NCI-H2081 (cell line): Measurements from ENCODE around the gene PAEP.

ENCODE experiments used
- DNase-seq, 2 experiments: peaks; one replicate each; lab custom pipeline; 2025; lab: John Stamatoyannopoulos, UW

The PAEP gene

GRCh38 chr9:135615666-135616618, 54.4 kb downstream of the PAEP start:
- no peak for DNase-seq
